IMR-90 (cell line): ENCODE results near the gene CNPPD1. TPM values are rescaled to one million over a fixed set of nuclear protein-coding genes. Genes with fewer than 3 reads are reported as not detected.

Experiments
- ATAC-seq: fragments of 200-7000 bp; cut with Tn5 transposase; 2 replicates; pipeline ENCODE4 v1.9.1; 2020; ENCODE audit warnings: low read depth, mild to moderate bottlenecking, moderate library complexity
- BruUV-seq: library from RNA; stranded (reverse); fragments of 400-500 nt; replicated peaks from 2 replicates; lab custom pipeline; 2021; lab: Mats Ljungman, UMichigan
- CTCF ChIA-PET: fragments of 300-600 bp; formaldehyde crosslinking; extraction: SDS; loops from one replicate; lab custom pipeline; 2021; ENCODE audit warnings: antibody characterized with exemption; lab: Yijun Ruan, JAX
- POLR2A ChIA-PET: fragments of 300-600 bp; sonication (Branson Sonifier 250); formaldehyde crosslinking; loops from one replicate; lab custom pipeline; 2022; ENCODE audit warnings: antibody characterized with exemption; ENCODE audit not compliant: unreplicated experiment; lab: Charles Lee
- DNase-seq: peaks from one replicate; pipeline ENCODE4 v3.0.0; 2013
- H2AFZ ChIP-seq: replicated peaks from 2 replicates; pipeline ENCODE3; 2013; ENCODE audit warnings: low read length, mild to moderate bottlenecking; ENCODE audit not compliant: poor library complexity
- H2AK5ac ChIP-seq: 2 replicates; pipeline ENCODE4 v1.6.1; 2013; ENCODE audit warnings: low read depth, low read length, inconsistent platforms
- H2AK9ac ChIP-seq: replicated peaks from 2 replicates; pipeline ENCODE3; 2013; ENCODE audit warnings: mild to moderate bottlenecking, low read depth, low read length, moderate library complexity; ENCODE audit not compliant: poor library complexity
- H2BK120ac ChIP-seq: 2 replicates; pipeline ENCODE4 v1.6.1; 2013; ENCODE audit warnings: low read depth, low read length, inconsistent platforms
- H2BK15ac ChIP-seq: 3 replicates; pipeline ENCODE4 v1.6.1; 2013; ENCODE audit warnings: low read depth, low read length, inconsistent platforms
- H2BK20ac ChIP-seq: 2 replicates; pipeline ENCODE4 v1.6.1; 2013; ENCODE audit warnings: low read depth, mild to moderate bottlenecking, inconsistent platforms, low read length, moderate library complexity
- H2BK5ac ChIP-seq: 2 replicates; pipeline ENCODE4 v1.6.1; 2013; ENCODE audit warnings: mild to moderate bottlenecking, low read depth, low read length, inconsistent platforms; ENCODE audit not compliant: poor library complexity, severe bottlenecking
- H3K14ac ChIP-seq: replicated peaks from 2 replicates; pipeline ENCODE4 v1.6.1; 2013; ENCODE audit warnings: low read depth, low read length, inconsistent platforms
- H3K18ac ChIP-seq: 2 replicates; pipeline ENCODE4 v1.6.1; 2013; ENCODE audit warnings: low read depth, low read length, control low read depth
- H3K23ac ChIP-seq: 2 replicates; pipeline ENCODE4 v1.6.1; 2013; ENCODE audit warnings: low read depth, low read length, inconsistent platforms
- H3K27ac ChIP-seq: 2 replicates; pipeline ENCODE4 v1.5.1; 2013; ENCODE audit warnings: mild to moderate bottlenecking, control low read depth, low read length; ENCODE audit not compliant: insufficient read depth
- H3K27me3 ChIP-seq: 2 replicates; pipeline ENCODE4 v1.6.1; 2013; ENCODE audit warnings: low read length; ENCODE audit not compliant: control insufficient read depth, insufficient read depth
- H3K36me3 ChIP-seq: 2 replicates; pipeline ENCODE4 v1.6.1; 2013; ENCODE audit warnings: low read length, mixed read lengths; ENCODE audit not compliant: control insufficient read depth, insufficient read depth
- H3K4ac ChIP-seq: 2 replicates; pipeline ENCODE4 v1.6.1; 2013; ENCODE audit warnings: low read depth, low read length, inconsistent platforms
- H3K4me1 ChIP-seq: 2 replicates; pipeline ENCODE4 v1.6.1; 2013; ENCODE audit warnings: low read length, mixed read lengths; ENCODE audit not compliant: control insufficient read depth, insufficient read depth
- H3K4me2 ChIP-seq: 2 replicates; pipeline ENCODE4 v1.6.1; 2013; ENCODE audit warnings: low read depth, mild to moderate bottlenecking, control low read depth, low read length, moderate library complexity
- H3K4me3 ChIP-seq: 2 replicates; pipeline ENCODE4 v1.5.1; 2013; ENCODE audit warnings: low read depth, mild to moderate bottlenecking, control low read depth, low read length, moderate library complexity; ENCODE audit not compliant: insufficient read depth
- H3K56ac ChIP-seq: 2 replicates; pipeline ENCODE4 v1.6.1; 2013; ENCODE audit warnings: low read length, inconsistent platforms; ENCODE audit not compliant: insufficient read depth; ENCODE audit errors: extremely low read depth
- H3K79me1 ChIP-seq, 2 experiments: 2 replicates each; pipeline ENCODE4 v1.6.1; 2013; ENCODE audit warnings: low read length in 2 of 2, inconsistent platforms in 1 of 2, low read depth in 1 of 2
- H3K9ac ChIP-seq: 2 replicates; pipeline ENCODE4 v1.6.1; 2013; ENCODE audit warnings: low read depth, low read length, control low read depth
- H3K9me1 ChIP-seq: 2 replicates; pipeline ENCODE4 v1.6.1; 2013; ENCODE audit warnings: low read length, inconsistent platforms; ENCODE audit not compliant: insufficient read depth
- H3K9me3 ChIP-seq: 2 replicates; pipeline ENCODE4 v1.6.1; 2013; ENCODE audit warnings: low read length; ENCODE audit not compliant: control insufficient read depth, insufficient read depth
- H4K20me1 ChIP-seq: 2 replicates; pipeline ENCODE4 v1.6.1; 2013; ENCODE audit warnings: low read length, inconsistent platforms; ENCODE audit not compliant: insufficient read depth
- H4K5ac ChIP-seq: 2 replicates; pipeline ENCODE4 v1.6.1; 2013; ENCODE audit warnings: mild to moderate bottlenecking, low read depth, low read length, control low read depth
- H4K8ac ChIP-seq, 2 experiments: 2 replicates each; pipeline ENCODE4 v1.6.1; 2013; ENCODE audit warnings: low read depth in 2 of 2, low read length in 2 of 2, control low read depth in 1 of 2, inconsistent platforms in 1 of 2
- H4K91ac ChIP-seq: 2 replicates; pipeline ENCODE4 v1.6.1; 2013; ENCODE audit warnings: low read depth, low read length, inconsistent platforms; ENCODE audit not compliant: insufficient read depth
- BHLHE40 ChIP-seq: fragments of 150-350 bp; IDR thresholded peaks from 2 replicates; pipeline ENCODE4 v1.6.1; 2016; ENCODE audit warnings: mild to moderate bottlenecking, low read depth, low read length
- CEBPB ChIP-seq: IDR thresholded peaks from 2 replicates; pipeline ENCODE4 v1.6.1; 2012; ENCODE audit warnings: low read depth, low read length, improper control_type of control experiment
- CHD1 ChIP-seq: IDR thresholded peaks from 2 replicates; pipeline ENCODE4 v1.6.1; 2012; ENCODE audit warnings: low read depth, low read length, improper control_type of control experiment
- FOS ChIP-seq: fragments of 150-350 bp; IDR thresholded peaks from 2 replicates; pipeline ENCODE4 v1.6.1; 2016; ENCODE audit warnings: low read depth, low read length
- MAFK ChIP-seq: IDR thresholded peaks from 2 replicates; pipeline ENCODE4 v1.6.1; 2012; ENCODE audit warnings: low read depth, low read length, improper control_type of control experiment
- MAZ ChIP-seq: IDR thresholded peaks from 2 replicates; pipeline ENCODE4 v1.6.1; 2012; ENCODE audit warnings: low read depth, mild to moderate bottlenecking, low read length, improper control_type of control experiment, moderate library complexity, borderline replicate concordance
- MXI1 ChIP-seq: IDR thresholded peaks from 2 replicates; pipeline ENCODE4 v1.6.1; 2012; ENCODE audit warnings: low read depth, mild to moderate bottlenecking, low read length, moderate library complexity, borderline replicate concordance
- POLR2A ChIP-seq: IDR thresholded peaks from 2 replicates; pipeline ENCODE4 v1.6.1; 2012; ENCODE audit warnings: mild to moderate bottlenecking, low read depth, low read length
- RAD21 ChIP-seq: IDR thresholded peaks from 2 replicates; pipeline ENCODE4 v1.6.1; 2012; ENCODE audit warnings: low read length, improper control_type of control experiment
- RCOR1 ChIP-seq: IDR thresholded peaks from 2 replicates; pipeline ENCODE4 v1.6.1; 2012; ENCODE audit warnings: mild to moderate bottlenecking, low read length, improper control_type of control experiment; ENCODE audit not compliant: insufficient replicate concordance
- RFX5 ChIP-seq: IDR thresholded peaks from 2 replicates; pipeline ENCODE4 v1.8.0; 2012; ENCODE audit warnings: low read depth, mild to moderate bottlenecking, low read length, moderate library complexity
- WGBS, 2 experiments: methylation state at CpG; one replicate each; pipeline versions ENCODE4 v1.1.5 to v1.1.7; 2013; ENCODE audit warnings: missing lambda C conversion rate in 2 of 2; ENCODE audit not compliant: insufficient read length in 1 of 2; ENCODE audit errors: extremely low coverage in 2 of 2; 5-methylcytosine and 5-hydroxymethylcytosine counted together
- dilution Hi-C: fragments of 300-500 bp; cut with HindIII; formaldehyde crosslinking; loops from one replicate; pipeline ENCODE4 v1.14.3; 2018; ENCODE audit warnings: low sequenced_read_pairs; ENCODE audit not compliant: unreplicated experiment
- in situ Hi-C: fragments of 300-500 bp; cut with MboI; formaldehyde crosslinking; loops from 3 replicates; pipeline ENCODE4 v1.14.3; 2019; ENCODE audit warnings: low sequenced_read_pairs, inconsistent platforms, mixed read lengths
- intact Hi-C: fragments of 100-400 bp; cut with micrococcal nuclease; formaldehyde crosslinking; loops from 2 replicates; pipeline ENCODE4 v1.10.0; 2022
- polyA plus RNA-seq, 3 experiments: library from polyadenylated mRNA; depleted of rRNA; stranded (reverse); fragments of >200 nt; gene quantifications; 2 replicates each; pipeline ENCODE4 v1.2.3, GENCODE V29; 2012; ENCODE audit warnings: low replicate concordance in 1 of 3
- total RNA-seq: library from RNA; depleted of rRNA; stranded (reverse); fragments of >200 nt; gene quantifications from 2 replicates; pipeline ENCODE4 v1.2.3, GENCODE V29; 2012
- TF ChIP-seq, protein P1 (sequence below): fragments of 150-350 bp; IDR thresholded peaks from 2 replicates; pipeline ENCODE4 v1.6.1; 2016; ENCODE audit warnings: low read depth, mild to moderate bottlenecking, low read length, moderate library complexity, borderline replicate concordance
- TF ChIP-seq, protein P2 (sequence below): fragments of 150-350 bp; IDR thresholded peaks from 2 replicates; pipeline ENCODE4 v1.6.1; 2017; ENCODE audit warnings: mild to moderate bottlenecking, antibody characterized with exemption, low read length, low read depth
- TF ChIP-seq, protein P3 (sequence below): conservative IDR thresholded peaks from 2 replicates; pipeline ENCODE4 v1.5.1; 2012; ENCODE audit warnings: mild to moderate bottlenecking, low read depth, low read length, improper control_type of control experiment

Gene CNPPD1
- total and polyA plus RNA-seq, 2 of the 4 experiments (the other 2 are of a cell fraction): 11.1 to 29.2 TPM

DNA sequence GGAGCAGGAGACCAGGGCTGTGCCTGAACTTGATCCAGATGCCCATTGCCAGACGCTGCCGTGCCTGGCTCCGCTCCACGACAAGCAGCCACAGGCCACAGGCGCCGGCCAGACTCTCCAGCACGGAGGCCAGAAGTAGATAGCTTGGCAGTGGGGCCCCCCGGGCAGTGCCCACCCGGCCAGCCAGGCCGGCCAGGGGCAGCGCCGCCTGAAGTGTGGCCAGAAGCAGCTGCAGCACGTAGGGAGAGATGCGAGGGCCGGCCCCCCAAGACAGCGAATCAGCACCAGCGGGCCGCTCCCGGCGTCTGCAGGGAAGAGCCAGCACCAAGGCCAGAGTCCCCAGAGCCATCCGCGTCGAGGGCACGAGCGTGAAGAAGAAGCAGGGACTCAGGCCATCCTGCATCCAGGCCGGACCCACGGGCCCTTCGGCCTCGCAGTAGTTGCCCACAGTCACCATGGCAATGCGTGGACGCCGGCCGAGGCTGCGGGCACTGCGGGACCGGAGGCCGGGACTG is 41.5 kb upstream of the CNPPD1 start:
- H3K9me3 ChIP-seq: no peaks in the 10 kb centered on the region
- H4K91ac ChIP-seq: peak overlapping the region; percentile 97
- peak overlapping the region; percentile 90 for H2AK5ac ChIP-seq
- peak overlapping the region; percentile 81 for H3K18ac ChIP-seq
- peak overlapping the region; percentile 91 for H2BK5ac ChIP-seq
- dilution Hi-C loops (no loop called here), intact Hi-C loops (loop anchor here (1.0 to 2.0 kb wide), 2 partner anchors 58 to 61 kb away; partner anchors contain the start of genes DNAJB2 and NHEJ1), in situ Hi-C loops (no loop called here)
- peak overlapping the region; percentile 93 for H3K4me2 ChIP-seq
- peak overlapping the region; percentile 53; the same call in 1 of the 2 replicates for H2BK20ac ChIP-seq
- peak overlapping the region; percentile 92 for H3K27ac ChIP-seq
- peaks cover 11% of the 10 kb centered on the region for H4K20me1 ChIP-seq
- no peaks in the 10 kb centered on the region for H3K27me3 ChIP-seq
- ChIA-PET CTCF (interaction anchor here (0.6 to 1.6 kb wide), 7 partner anchors 10 to 171 kb away, joined by 3 to 8 read pairs (median 4); partner anchors contain the start of genes DNAJB2 and ZFAND2B), POLR2A (interaction anchor here (0.6 kb wide), 2 partner anchors 125 to 168 kb away, joined by 4 read pairs; no protein-coding TSS in a partner anchor)
- DNase-seq (peak; percentile 68), ATAC-seq (peak; percentile 77)
- H3K4me3 ChIP-seq: peak overlapping the region; percentile 54
- H3K14ac ChIP-seq: peak overlapping the region; percentile 88
- peak overlapping the region; percentile 98 for H3K23ac ChIP-seq
- WGBS, 2 experiments: 3% methylated on average over 32 of the region's 37 CpGs; no CpG with 5 or more reads in 1 of the 2 experiments
- peak overlapping the region; percentile 98 for H3K4ac ChIP-seq
- H3K9me1 ChIP-seq: peaks cover 6% of the 10 kb centered on the region
- H4K5ac ChIP-seq: peak overlapping the region; percentile 78
- peaks cover 8 to 28% of the 10 kb centered on the region in 2 experiments; a peak in 3 of 4 replicates for H3K79me1 ChIP-seq
- no TSS peak for BruUV-seq
- H3K4me1 ChIP-seq: peaks cover 5% of the 10 kb centered on the region; the same call in 1 of the 2 replicates
- H3K56ac ChIP-seq: peak overlapping the region; percentile 82; the same call in 1 of the 2 replicates
- peak overlapping the region; percentile 91 for H2AFZ ChIP-seq
- H2BK15ac ChIP-seq: peak overlapping the region; percentile 41; the same call in 1 of the 3 replicates
- peak overlapping the region; percentile 77 for H3K9ac ChIP-seq
- peak overlapping the region; percentile 15 to 87; a peak in 3 of 4 replicates for H4K8ac ChIP-seq
- peak overlapping the region; percentile 97 for H2AK9ac ChIP-seq
- H2BK120ac ChIP-seq: peak overlapping the region; percentile 90
- peaks cover 50% of the 10 kb centered on the region for H3K36me3 ChIP-seq
- TF ChIP-seq RAD21: no peak
- 0 out of 2 replicates have a peak, but pooled peaks have one; percentile 23 for TF ChIP-seq MXI1
- no peak for TF ChIP-seq MAFK
- TF ChIP-seq, protein P1, sequence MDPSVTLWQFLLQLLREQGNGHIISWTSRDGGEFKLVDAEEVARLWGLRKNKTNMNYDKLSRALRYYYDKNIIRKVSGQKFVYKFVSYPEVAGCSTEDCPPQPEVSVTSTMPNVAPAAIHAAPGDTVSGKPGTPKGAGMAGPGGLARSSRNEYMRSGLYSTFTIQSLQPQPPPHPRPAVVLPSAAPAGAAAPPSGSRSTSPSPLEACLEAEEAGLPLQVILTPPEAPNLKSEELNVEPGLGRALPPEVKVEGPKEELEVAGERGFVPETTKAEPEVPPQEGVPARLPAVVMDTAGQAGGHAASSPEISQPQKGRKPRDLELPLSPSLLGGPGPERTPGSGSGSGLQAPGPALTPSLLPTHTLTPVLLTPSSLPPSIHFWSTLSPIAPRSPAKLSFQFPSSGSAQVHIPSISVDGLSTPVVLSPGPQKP: no peak
- no peak for TF ChIP-seq RFX5
- TF ChIP-seq, protein P2, sequence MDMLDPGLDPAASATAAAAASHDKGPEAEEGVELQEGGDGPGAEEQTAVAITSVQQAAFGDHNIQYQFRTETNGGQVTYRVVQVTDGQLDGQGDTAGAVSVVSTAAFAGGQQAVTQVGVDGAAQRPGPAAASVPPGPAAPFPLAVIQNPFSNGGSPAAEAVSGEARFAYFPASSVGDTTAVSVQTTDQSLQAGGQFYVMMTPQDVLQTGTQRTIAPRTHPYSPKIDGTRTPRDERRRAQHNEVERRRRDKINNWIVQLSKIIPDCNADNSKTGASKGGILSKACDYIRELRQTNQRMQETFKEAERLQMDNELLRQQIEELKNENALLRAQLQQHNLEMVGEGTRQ: no peak
- no peak; the same call in 1 of the 2 replicates for TF ChIP-seq POLR2A
- no peak for TF ChIP-seq CHD1
- TF ChIP-seq CEBPB: no peak
- no peak for TF ChIP-seq FOS
- no peak for TF ChIP-seq BHLHE40
- no peak for TF ChIP-seq MAZ
- TF ChIP-seq, protein P3, sequence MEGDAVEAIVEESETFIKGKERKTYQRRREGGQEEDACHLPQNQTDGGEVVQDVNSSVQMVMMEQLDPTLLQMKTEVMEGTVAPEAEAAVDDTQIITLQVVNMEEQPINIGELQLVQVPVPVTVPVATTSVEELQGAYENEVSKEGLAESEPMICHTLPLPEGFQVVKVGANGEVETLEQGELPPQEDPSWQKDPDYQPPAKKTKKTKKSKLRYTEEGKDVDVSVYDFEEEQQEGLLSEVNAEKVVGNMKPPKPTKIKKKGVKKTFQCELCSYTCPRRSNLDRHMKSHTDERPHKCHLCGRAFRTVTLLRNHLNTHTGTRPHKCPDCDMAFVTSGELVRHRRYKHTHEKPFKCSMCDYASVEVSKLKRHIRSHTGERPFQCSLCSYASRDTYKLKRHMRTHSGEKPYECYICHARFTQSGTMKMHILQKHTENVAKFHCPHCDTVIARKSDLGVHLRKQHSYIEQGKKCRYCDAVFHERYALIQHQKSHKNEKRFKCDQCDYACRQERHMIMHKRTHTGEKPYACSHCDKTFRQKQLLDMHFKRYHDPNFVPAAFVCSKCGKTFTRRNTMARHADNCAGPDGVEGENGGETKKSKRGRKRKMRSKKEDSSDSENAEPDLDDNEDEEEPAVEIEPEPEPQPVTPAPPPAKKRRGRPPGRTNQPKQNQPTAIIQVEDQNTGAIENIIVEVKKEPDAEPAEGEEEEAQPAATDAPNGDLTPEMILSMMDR: no peak
- peak; percentile 77 for TF ChIP-seq RCOR1
